CD4-positive, alpha-beta memory T cell (primary cell): ENCODE results near the gene NDUFS8. TPM values are rescaled to one million over a fixed set of nuclear protein-coding genes. Genes with fewer than 3 reads are reported as not detected.

Experiments
- CTCF ChIA-PET: fragments of 350-600 bp; sonication (Branson Sonifier 250); formaldehyde crosslinking; loops from one replicate; lab custom pipeline; 2021; ENCODE audit warnings: inconsistent platforms; ENCODE audit not compliant: partially characterized antibody; lab: Charles Lee
- POLR2A ChIA-PET: fragments of 350-600 bp; sonication (Branson Sonifier 250); formaldehyde crosslinking; loops from one replicate; lab custom pipeline; 2021; ENCODE audit not compliant: partially characterized antibody; lab: Charles Lee
- DNase-seq, 5 donors: peaks; one replicate each; pipeline versions ENCODE4 v3.0.0 to v3.0.0-alpha.2; 2020 to 2022; ENCODE audit warnings: mixed read lengths in 1 of 5
- H3K27ac ChIP-seq: one replicate; pipeline ENCODE4 v1.7.0; 2013; ENCODE audit warnings: low read depth, low read length
- H3K27me3 ChIP-seq: 2 replicates; pipeline ENCODE4 v1.7.0; 2013; ENCODE audit warnings: mild to moderate bottlenecking, low read length, moderate library complexity; ENCODE audit not compliant: insufficient read depth
- H3K36me3 ChIP-seq: 2 replicates; pipeline ENCODE4 v1.7.0; 2013; ENCODE audit warnings: mild to moderate bottlenecking, low read length, moderate library complexity; ENCODE audit not compliant: insufficient read depth
- H3K4me1 ChIP-seq: 2 replicates; pipeline ENCODE4 v1.7.0; 2013; ENCODE audit warnings: mild to moderate bottlenecking, low read length, moderate library complexity; ENCODE audit not compliant: insufficient read depth
- H3K4me3 ChIP-seq, 2 donors: one replicate each; pipeline ENCODE4 v1.7.0; 2013; ENCODE audit warnings: low read length in 2 of 2, mild to moderate bottlenecking in 1 of 2
- H3K9me3 ChIP-seq, 2 donors: one replicate each; pipeline ENCODE4 v1.7.0; 2013; ENCODE audit warnings: low read length in 2 of 2, control low read depth in 1 of 2; ENCODE audit not compliant: control insufficient read depth in 1 of 2
- H3K27ac Mint-ChIP-seq, 7 donors: one replicate each; pipeline ENCODE4 v1.8.0; 2020 to 2021; ENCODE audit warnings: mixed read lengths in 7 of 7, mild to moderate bottlenecking in 6 of 7, inconsistent platforms in 3 of 7, moderate library complexity in 3 of 7
- H3K27me3 Mint-ChIP-seq, 2 donors: one replicate each; pipeline ENCODE4 v1.8.0; 2020 to 2021; ENCODE audit warnings: mixed read lengths in 2 of 2
- H3K36me3 Mint-ChIP-seq, 2 donors: one replicate each; pipeline ENCODE4 v1.8.0; 2020 to 2021; ENCODE audit warnings: mixed read lengths in 2 of 2, inconsistent platforms in 1 of 2, mild to moderate bottlenecking in 1 of 2
- H3K4me1 Mint-ChIP-seq, 4 donors: one replicate each; pipeline ENCODE4 v1.8.0; 2020 to 2021; ENCODE audit warnings: mixed read lengths in 4 of 4, mild to moderate bottlenecking in 1 of 4
- H3K4me3 Mint-ChIP-seq, 8 donors: one replicate each; pipeline ENCODE4 v1.8.0; 2020 to 2021; ENCODE audit warnings: mixed read lengths in 8 of 8, mild to moderate bottlenecking in 7 of 8, moderate library complexity in 6 of 8, inconsistent platforms in 3 of 8
- H3K9me3 Mint-ChIP-seq, 8 donors: one replicate each; pipeline ENCODE4 v1.8.0; 2020 to 2021; ENCODE audit warnings: mixed read lengths in 8 of 8, mild to moderate bottlenecking in 5 of 8, inconsistent platforms in 3 of 8, moderate library complexity in 1 of 8
- intact Hi-C: fragments of 100-400 bp; cut with micrococcal nuclease; formaldehyde crosslinking; loops from one replicate; pipeline ENCODE4 v1.15.1; 2023
- polyA plus RNA-seq, 2 donors: library from polyadenylated mRNA; unstranded; fragments of 300-500 nt; fragmentation: Illumina TruSeq; gene quantifications; one replicate each; pipeline ENCODE4 v1.2.3, GENCODE V29; 2021
- total RNA-seq, 2 experiments: library from RNA; stranded (reverse); gene quantifications; one replicate each; pipeline ENCODE4 v1.2.3, GENCODE V29; 2021

Gene NDUFS8
- total and polyA plus RNA-seq, 4 experiments from 2014 or later: 70.0 to 143 (median 109) TPM

DNA sequence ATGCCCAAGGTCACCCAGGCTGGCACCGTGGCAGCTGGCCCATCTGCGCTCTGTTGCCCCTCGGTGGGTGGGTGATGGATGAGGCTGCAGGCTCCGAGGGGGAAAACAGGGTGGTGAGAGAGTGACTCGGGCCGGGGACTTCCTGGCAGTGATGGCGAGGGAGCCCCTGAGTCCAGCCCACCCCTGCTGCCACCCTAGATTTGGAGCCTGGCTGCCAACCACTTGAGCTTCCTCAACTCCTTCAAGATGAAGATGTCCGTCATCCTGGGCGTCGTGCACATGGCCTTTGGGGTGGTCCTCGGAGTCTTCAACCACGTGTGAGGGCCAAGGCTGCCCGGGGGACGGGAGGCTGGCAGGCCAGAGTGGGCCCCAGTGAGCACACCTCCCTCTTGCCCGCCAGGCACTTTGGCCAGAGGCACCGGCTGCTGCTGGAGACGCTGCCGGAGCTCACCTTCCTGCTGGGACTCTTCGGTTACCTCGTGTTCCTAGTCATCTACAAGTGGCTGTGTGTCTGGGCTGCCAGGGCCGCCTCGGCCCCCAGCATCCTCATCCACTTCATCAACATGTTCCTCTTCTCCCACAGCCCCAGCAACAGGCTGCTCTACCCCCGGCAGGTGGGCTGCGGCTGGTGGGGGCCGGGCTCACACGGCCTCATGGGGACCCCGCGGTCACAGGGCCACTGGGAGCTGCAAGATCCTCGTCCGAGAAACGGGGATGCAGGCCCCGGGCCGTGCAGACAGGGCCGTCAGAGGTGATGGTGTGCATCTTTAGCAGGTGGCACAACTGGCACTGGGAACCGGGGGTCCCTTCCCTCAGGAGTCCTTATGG is 18.4 kb downstream of the NDUFS8 start:
- Mint-ChIP-seq H3K36me3 (peaks cover 11 to 53% of the 10 kb centered on the region in 2 donors), H3K27ac (no peak overlapping the region), H3K4me3 (no peak overlapping the region), H3K27me3 (no peaks in the 10 kb centered on the region), H3K9me3 (no peaks in the 10 kb centered on the region), H3K4me1 (no peaks in the 10 kb centered on the region)
- Histone ChIP-seq H3K27me3 (no peaks in the 10 kb centered on the region), H3K27ac (no peak overlapping the region), H3K4me1 (no peaks in the 10 kb centered on the region), H3K36me3 (peaks cover 48% of the 10 kb centered on the region), H3K4me3 (no peak overlapping the region), H3K9me3 (no peaks in the 10 kb centered on the region)
- no peak for DNase-seq
- ChIA-PET POLR2A (no interaction called here), CTCF (no interaction called here)
- intact Hi-C loops: no loop called here

DNA sequence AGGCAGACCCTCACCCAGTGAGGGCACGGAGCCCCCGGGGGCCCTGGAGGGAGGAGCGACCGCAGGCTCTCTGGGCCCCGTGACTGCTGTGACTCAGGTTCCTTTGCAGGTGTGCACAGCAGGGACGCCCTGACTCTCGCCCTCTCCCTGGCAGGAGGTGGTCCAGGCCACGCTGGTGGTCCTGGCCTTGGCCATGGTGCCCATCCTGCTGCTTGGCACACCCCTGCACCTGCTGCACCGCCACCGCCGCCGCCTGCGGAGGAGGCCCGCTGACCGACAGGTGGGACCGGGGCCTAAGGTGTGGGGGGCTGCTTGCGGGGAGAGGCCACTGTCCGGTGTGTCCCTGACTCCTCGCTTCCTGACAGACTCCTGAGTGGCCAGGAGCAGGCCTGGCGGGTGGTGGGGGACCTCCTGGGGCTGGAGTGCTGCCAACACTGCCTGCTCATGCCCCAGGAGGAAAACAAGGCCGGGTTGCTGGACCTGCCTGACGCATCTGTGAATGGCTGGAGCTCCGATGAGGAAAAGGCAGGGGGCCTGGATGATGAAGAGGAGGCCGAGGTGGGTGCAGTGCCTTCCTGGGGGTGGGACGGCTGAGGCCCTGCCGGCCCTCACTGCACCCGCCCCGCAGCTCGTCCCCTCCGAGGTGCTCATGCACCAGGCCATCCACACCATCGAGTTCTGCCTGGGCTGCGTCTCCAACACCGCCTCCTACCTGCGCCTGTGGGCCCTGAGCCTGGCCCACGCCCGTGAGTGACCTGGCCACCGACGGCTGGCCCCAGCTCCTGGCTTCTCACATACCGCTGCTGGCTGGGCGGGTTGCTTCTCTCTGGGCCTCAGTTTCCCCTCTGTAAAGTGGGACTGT is 19.3 kb downstream of the NDUFS8 start:
- Histone ChIP-seq H3K9me3 (no peaks in the 10 kb centered on the region), H3K4me1 (no peaks in the 10 kb centered on the region), H3K27me3 (no peaks in the 10 kb centered on the region), H3K36me3 (peaks cover 42% of the 10 kb centered on the region), H3K4me3 (no peak overlapping the region), H3K27ac (no peak overlapping the region)
- no peak overlapping the region for H3K4me3 Mint-ChIP-seq
- CTCF ChIA-PET: no interaction called here
- POLR2A ChIA-PET: no interaction called here
- no peak overlapping the region for H3K27ac Mint-ChIP-seq
- H3K4me1 Mint-ChIP-seq: no peaks in the 10 kb centered on the region
- no peak for DNase-seq
- H3K9me3 Mint-ChIP-seq: no peaks in the 10 kb centered on the region
- peaks cover 11 to 49% of the 10 kb centered on the region in 2 donors for H3K36me3 Mint-ChIP-seq
- intact Hi-C loops: no loop called here
- H3K27me3 Mint-ChIP-seq: no peaks in the 10 kb centered on the region

DNA sequence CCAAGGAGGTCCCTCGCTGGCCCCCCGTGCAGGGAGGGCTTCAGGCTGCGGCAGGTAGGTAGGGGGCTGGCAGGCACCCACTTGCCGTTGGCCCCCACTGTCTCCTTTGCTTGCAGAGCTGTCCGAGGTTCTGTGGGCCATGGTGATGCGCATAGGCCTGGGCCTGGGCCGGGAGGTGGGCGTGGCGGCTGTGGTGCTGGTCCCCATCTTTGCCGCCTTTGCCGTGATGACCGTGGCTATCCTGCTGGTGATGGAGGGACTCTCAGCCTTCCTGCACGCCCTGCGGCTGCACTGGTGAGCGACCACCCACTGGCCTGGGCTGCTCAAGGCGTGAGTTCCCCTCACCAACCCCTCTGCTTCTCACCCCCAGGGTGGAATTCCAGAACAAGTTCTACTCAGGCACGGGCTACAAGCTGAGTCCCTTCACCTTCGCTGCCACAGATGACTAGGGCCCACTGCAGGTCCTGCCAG is 19.9 kb downstream of the NDUFS8 start:
- Mint-ChIP-seq H3K27ac (no peak overlapping the region), H3K36me3 (peaks cover 11 to 47% of the 10 kb centered on the region in 2 donors), H3K9me3 (no peaks in the 10 kb centered on the region), H3K4me3 (no peak overlapping the region), H3K27me3 (no peaks in the 10 kb centered on the region), H3K4me1 (no peaks in the 10 kb centered on the region)
- Histone ChIP-seq H3K27ac (no peak overlapping the region), H3K27me3 (no peaks in the 10 kb centered on the region), H3K9me3 (no peaks in the 10 kb centered on the region), H3K4me3 (no peak overlapping the region), H3K4me1 (no peaks in the 10 kb centered on the region), H3K36me3 (peaks cover 36% of the 10 kb centered on the region)
- POLR2A ChIA-PET: no interaction called here
- CTCF ChIA-PET: no interaction called here
- no peak for DNase-seq
- intact Hi-C loops: no loop called here

DNA sequence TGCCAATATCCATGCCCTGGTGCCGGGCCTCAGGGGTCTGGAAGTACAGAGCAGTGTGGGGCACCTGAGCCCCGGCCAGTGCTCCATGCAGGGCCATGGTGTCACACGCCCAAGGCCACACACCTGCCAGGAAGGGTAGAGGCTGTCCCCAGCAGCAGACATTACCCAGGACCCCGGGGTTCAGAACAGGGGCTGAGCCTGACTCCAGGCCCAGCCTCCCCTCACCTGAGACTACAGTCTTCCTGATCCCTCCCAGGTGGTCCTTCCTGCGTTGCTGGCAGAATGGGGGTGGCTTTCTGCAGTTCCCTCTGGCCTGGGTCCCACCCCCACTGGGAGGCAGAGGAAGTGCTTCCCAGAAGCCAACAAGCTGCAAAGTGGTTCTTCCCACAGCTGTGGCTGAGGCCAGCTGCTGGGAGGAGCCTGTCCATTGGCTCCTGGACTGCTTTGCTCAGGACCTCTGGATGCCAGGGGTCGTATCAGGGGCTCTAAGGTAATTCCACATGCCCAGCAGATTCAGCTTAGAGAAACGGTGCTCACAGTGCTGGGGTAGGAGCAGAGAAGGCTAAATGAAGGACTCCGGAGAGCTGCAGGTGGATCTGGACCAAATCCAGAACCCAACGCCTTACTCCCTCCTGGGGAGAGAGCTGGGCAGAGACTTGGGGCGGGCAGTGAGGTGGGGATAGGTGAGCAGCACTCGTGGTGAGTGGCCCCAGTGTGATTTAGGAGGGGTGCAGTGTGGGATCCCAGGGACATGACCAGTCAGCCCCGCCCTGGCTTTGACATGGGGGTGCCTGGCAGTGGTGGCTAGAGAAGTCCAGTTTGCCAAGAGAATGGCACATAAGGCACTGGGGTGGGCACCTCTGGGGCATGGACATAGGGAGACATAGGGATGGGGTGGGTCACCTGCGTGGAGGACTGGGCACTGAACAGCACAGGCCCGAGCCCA is 21.0 kb downstream of the NDUFS8 start:
- peaks cover 11 to 37% of the 10 kb centered on the region in 2 donors for H3K36me3 Mint-ChIP-seq
- H3K4me3 ChIP-seq: no peak overlapping the region
- POLR2A ChIA-PET: interaction anchor here (0.8 kb wide), 1 partner anchor 13 kb away, joined by 3 read pairs; no protein-coding TSS in a partner anchor

DNA sequence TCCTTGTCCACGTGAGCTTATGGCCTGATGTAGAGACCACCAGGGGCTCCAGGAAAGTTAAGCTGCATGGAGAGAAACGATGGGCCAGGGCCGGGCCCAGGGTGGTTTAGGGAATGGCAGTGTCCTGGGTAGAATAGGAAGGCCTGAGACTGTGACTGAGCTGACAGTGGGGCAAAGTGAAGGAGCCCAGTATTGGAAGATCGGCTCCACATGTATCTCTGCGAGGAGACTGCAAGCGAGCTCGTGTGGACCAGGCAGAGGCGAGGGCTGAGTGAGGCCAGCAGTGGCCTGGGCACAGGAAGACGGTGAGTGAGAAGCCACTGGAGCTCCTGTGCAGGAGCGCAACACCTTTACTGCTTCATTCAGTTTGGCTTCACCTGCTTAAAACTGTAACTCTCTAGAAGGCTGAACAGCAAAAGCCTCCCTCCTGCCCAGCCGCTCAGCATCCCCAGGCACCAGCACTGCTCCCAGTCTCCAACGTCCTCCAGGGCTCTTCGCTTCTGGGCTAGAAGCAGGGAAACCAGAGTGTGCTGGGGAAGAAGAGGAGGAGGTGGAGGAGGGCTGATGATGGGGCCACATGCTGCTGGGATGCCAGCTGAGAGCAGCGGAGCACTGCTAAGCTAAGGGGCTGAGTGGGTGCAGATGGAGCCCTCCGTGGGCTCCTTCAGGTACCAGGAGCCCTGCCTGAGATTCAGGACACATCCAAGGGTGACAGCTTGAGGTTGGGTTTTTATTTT is 21.8 kb downstream of the NDUFS8 start:
- no peak for DNase-seq
- intact Hi-C loops: no loop called here
- ChIA-PET POLR2A (interaction anchor here (0.8 kb wide), 1 partner anchor 14 kb away, joined by 3 read pairs; no protein-coding TSS in a partner anchor), CTCF (no interaction called here)
- Histone ChIP-seq H3K27ac (no peak overlapping the region), H3K36me3 (peaks cover 31% of the 10 kb centered on the region), H3K4me1 (no peaks in the 10 kb centered on the region), H3K9me3 (no peaks in the 10 kb centered on the region), H3K27me3 (no peaks in the 10 kb centered on the region), H3K4me3 (no peak overlapping the region)
- Mint-ChIP-seq H3K9me3 (no peaks in the 10 kb centered on the region), H3K27me3 (no peaks in the 10 kb centered on the region), H3K27ac (peak overlapping the region in 4 of 7 donors; percentile 1 to 74 (median 72)), H3K36me3 (peaks cover 11 to 33% of the 10 kb centered on the region in 2 donors), H3K4me3 (no peak overlapping the region), H3K4me1 (peaks cover 0 to 1% (median 0%) of the 10 kb centered on the region in 4 donors)

More for the DNA sequence above, 21.0 kb downstream of the NDUFS8 start:
- Mint-ChIP-seq H3K4me1 (peaks cover 0 to 1% (median 0%) of the 10 kb centered on the region in 4 donors), H3K27me3 (no peaks in the 10 kb centered on the region), H3K27ac (peak overlapping the region in 3 of 7 donors; percentile 1 to 74 (median 68)), H3K4me3 (no peak overlapping the region), H3K9me3 (no peaks in the 10 kb centered on the region)
- CTCF ChIA-PET: no interaction called here
- H3K9me3 ChIP-seq: no peaks in the 10 kb centered on the region
- no peak for DNase-seq
- intact Hi-C loops: no loop called here
- H3K27ac ChIP-seq: no peak overlapping the region
- no peaks in the 10 kb centered on the region for H3K27me3 ChIP-seq
- H3K4me1 ChIP-seq: no peaks in the 10 kb centered on the region
- H3K36me3 ChIP-seq: peaks cover 34% of the 10 kb centered on the region

DNA sequence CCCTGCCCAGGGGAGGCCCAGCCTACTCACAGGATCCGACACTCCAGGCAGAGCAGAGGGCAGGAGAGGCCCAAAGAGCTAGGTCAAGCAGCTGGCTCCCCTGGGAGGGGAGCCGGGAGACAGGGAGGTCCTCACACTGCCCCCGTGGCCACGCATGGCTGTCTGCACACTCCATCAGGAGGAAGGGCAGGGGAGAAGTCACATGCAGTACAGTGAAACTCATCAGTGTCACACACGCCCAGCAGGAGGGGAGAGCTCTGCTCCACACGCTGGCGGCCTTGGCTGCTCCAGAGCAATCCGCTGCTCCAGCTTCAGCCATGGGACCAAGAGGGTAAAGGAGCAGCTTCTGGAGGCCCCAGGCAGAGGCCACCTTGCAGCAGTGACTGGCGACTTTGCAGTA is 22.6 kb downstream of the NDUFS8 start:
- intact Hi-C loops: no loop called here
- Histone ChIP-seq H3K27me3 (no peaks in the 10 kb centered on the region), H3K27ac (no peak overlapping the region), H3K4me1 (no peaks in the 10 kb centered on the region), H3K36me3 (peaks cover 31% of the 10 kb centered on the region), H3K4me3 (no peak overlapping the region), H3K9me3 (no peaks in the 10 kb centered on the region)
- ChIA-PET CTCF (no interaction called here), POLR2A (interaction anchor here (1.6 kb wide), 1 partner anchor 12 kb away, joined by 4 read pairs; no protein-coding TSS in a partner anchor)
- Mint-ChIP-seq H3K9me3 (no peaks in the 10 kb centered on the region), H3K27me3 (no peaks in the 10 kb centered on the region), H3K27ac (peak overlapping the region in 4 of 7 donors; percentile 1 to 59 (median 36)), H3K36me3 (peaks cover 11 to 27% of the 10 kb centered on the region in 2 donors), H3K4me3 (no peak overlapping the region), H3K4me1 (peaks cover 0 to 1% (median 0%) of the 10 kb centered on the region in 4 donors)
- no peak for DNase-seq
